Superior temporal gyrus (tissue), 1 donor: ENCODE results near the gene TMCO6.
"Not testable (repeated sequence)": the region's sequence is repeated elsewhere in the genome, so short reads cannot be mapped to it uniquely, and the experiment has no call there.

Experiments used
- DNase-seq: peaks from one replicate; pipeline ENCODE4 v3.0.0-alpha.2; 2016; ENCODE audit errors: extremely low spot score

The TMCO6 gene

GRCh38 chr5:140630292-140631035 lies 8.8 kb upstream of the TMCO6 start:
- DNase-seq: no peak

GRCh38 chr5:140631036-140631417 lies 8.2 kb upstream of the TMCO6 start:
- peak; percentile 34 for DNase-seq

GRCh38 chr5:140631831-140632365 lies 7.4 kb upstream of the TMCO6 start:
- no peak for DNase-seq

GRCh38 chr5:140632366-140633020 lies 6.8 kb upstream of the TMCO6 start:
- DNase-seq: peak; percentile 55

- DNase-seq: peak; percentile 31
Measured at GRCh38 chr5:140633021-140633471, 6.2 kb upstream of the TMCO6 start, which contains the start of gene CD14. Gene CD14, minus strand, starts transcription at chr5:140633175. Its CDS starts 104 bp downstream, at chr5:140633071.

GRCh38 chr5:140633501-140633900 lies 5.8 kb upstream of the TMCO6 start:
- no peak for DNase-seq

- no peak for DNase-seq
Measured at GRCh38 chr5:140634103-140634502, 5.1 kb upstream of the TMCO6 start.

GRCh38 chr5:140635291-140636257 lies 3.7 kb upstream of the TMCO6 start:
- DNase-seq: no peak

GRCh38 chr5:140637371-140638100 lies 1.7 kb upstream of the TMCO6 start:
- no peak for DNase-seq

GRCh38 chr5:140638898-140639147 lies 428 bp upstream of the TMCO6 start:
- not testable (repeated sequence) for DNase-seq

- DNase-seq: no peak
Measured at GRCh38 chr5:140641716-140642115, 2.5 kb downstream of the TMCO6 start.

GRCh38 chr5:140642718-140643117 lies 3.5 kb downstream of the TMCO6 start:
- no peak for DNase-seq

GRCh38 chr5:140647042-140647419 lies 7.8 kb downstream of the TMCO6 start:
- DNase-seq: no peak

GRCh38 chr5:140658870-140659269 lies 19.6 kb downstream of the TMCO6 start:
- DNase-seq: no peak

- not testable (repeated sequence) for DNase-seq
Measured at GRCh38 chr5:140660371-140660770, 21.1 kb downstream of the TMCO6 start.

GRCh38 chr5:140664030-140664358 lies 24.7 kb downstream of the TMCO6 start:
- no peak for DNase-seq

GRCh38 chr5:140664359-140665119 lies 25.3 kb downstream of the TMCO6 start, which contains the start of gene WDR55:
Gene WDR55, plus strand, starts transcription at chr5:140664904. Its CDS starts 9 bp downstream, at chr5:140664913.
- peak; percentile 96 for DNase-seq

- not testable (repeated sequence) for DNase-seq
Measured at GRCh38 chr5:140671035-140671434, 31.8 kb downstream of the TMCO6 start.

GRCh38 chr5:140671472-140672125 lies 32.3 kb downstream of the TMCO6 start:
- DNase-seq: no peak
